Endothelial cell of umbilical vein (primary cell): ENCODE results near the gene LRRC73. TPM values are rescaled to one million over a fixed set of nuclear protein-coding genes. Genes with fewer than 3 reads are reported as not detected.

ENCODE experiments used
- BruUV-seq: library from RNA; stranded (reverse); fragments of 400-500 nt; replicated peaks from 2 replicates; lab custom pipeline; 2021; lab: Mats Ljungman, UMichigan
- CTCF ChIA-PET: fragments of 300-600, 350-600 bp; sonication (Branson Sonifier 250); formaldehyde crosslinking; loops from one replicate; lab custom pipeline; 2021; ENCODE audit warnings: antibody characterized with exemption, inconsistent platforms; lab: Charles Lee
- POLR2A ChIA-PET: fragments of 300-600, 350-600 bp; sonication (Branson Sonifier 250); formaldehyde crosslinking; loops from one replicate; lab custom pipeline; 2021; ENCODE audit warnings: antibody characterized with exemption, inconsistent platforms; lab: Charles Lee
- DNase-seq: peaks from one replicate; pipeline ENCODE4 v3.0.0-alpha.2; 2011; ENCODE audit warnings: low read depth, low spot score
- FAIRE-seq: peaks from 2 replicates; lab custom pipeline; 2011; peaks lifted over from hg19 to GRCh38; lab: Jason Lieb, UNC
- H2AFZ ChIP-seq: 2 replicates; pipeline ENCODE4 v1.6.0; 2012; ENCODE audit warnings: low read depth, low read length, control low read depth, inconsistent platforms
- H3K27ac ChIP-seq: 2 replicates; pipeline ENCODE4 v1.5.1; 2011; ENCODE audit warnings: low read depth, mild to moderate bottlenecking, control low read depth, low read length, moderate library complexity; ENCODE audit not compliant: insufficient read depth
- H3K27me3 ChIP-seq, 2 experiments: 2 replicates each; pipeline versions ENCODE4 v1.6.0 to v1.6.1; 2011; ENCODE audit warnings: low read length in 2 of 2, mixed read lengths in 1 of 2; ENCODE audit not compliant: control insufficient read depth in 2 of 2, insufficient read depth in 2 of 2
- H3K36me3 ChIP-seq, 2 experiments: 2 replicates in 1 of 2; 3 replicates in 1 of 2; pipeline ENCODE4 v1.5.1; 2011; ENCODE audit warnings: low read length in 2 of 2, mild to moderate bottlenecking in 1 of 2, moderate library complexity in 1 of 2; ENCODE audit not compliant: control insufficient read depth in 2 of 2, insufficient read depth in 2 of 2; ENCODE audit errors: extremely low read depth in 1 of 2
- H3K4me1 ChIP-seq: 3 replicates; pipeline ENCODE4 v1.5.1; 2011; ENCODE audit warnings: mild to moderate bottlenecking, low read length; ENCODE audit not compliant: control insufficient read depth, insufficient read depth; ENCODE audit errors: extremely low read depth
- H3K4me2 ChIP-seq: 2 replicates; pipeline ENCODE4 v1.6.1; 2011; ENCODE audit warnings: low read length, control low read depth, mixed read lengths; ENCODE audit not compliant: insufficient read depth
- H3K4me3 ChIP-seq, 3 experiments: fragments of 200-600 bp in 1 of 3; sonication (generic), shearing (Covaris generic) in 1 of 3; replicated peaks in 1 of 3; 2 replicates each; pipeline ENCODE4 v1.5.1; 2011 to 2016; ENCODE audit warnings: control low read depth in 3 of 3, low read length in 3 of 3, mild to moderate bottlenecking in 2 of 3, inconsistent platforms in 1 of 3, low read depth in 1 of 3, moderate library complexity in 1 of 3; ENCODE audit not compliant: insufficient read depth in 1 of 3
- H3K79me2 ChIP-seq: 2 replicates; pipeline ENCODE4 v1.6.0; 2012; ENCODE audit warnings: low read length, inconsistent platforms; ENCODE audit not compliant: control insufficient read depth, insufficient read depth
- H3K9ac ChIP-seq: replicated peaks from 2 replicates; pipeline ENCODE3; 2011; ENCODE audit warnings: low read length, control low read depth; ENCODE audit not compliant: insufficient read depth; ENCODE audit errors: extremely low read depth
- H3K9me1 ChIP-seq: replicated peaks from 3 replicates; pipeline ENCODE4 v1.6.0; 2011; ENCODE audit warnings: mild to moderate bottlenecking, low read length; ENCODE audit not compliant: control insufficient read depth, insufficient read depth; ENCODE audit errors: extremely low read depth
- H3K9me3 ChIP-seq: replicated peaks from 2 replicates; pipeline ENCODE4 v1.5.1; 2012; ENCODE audit warnings: low read length, inconsistent platforms; ENCODE audit not compliant: control insufficient read depth, insufficient read depth
- H4K20me1 ChIP-seq: replicated peaks from 2 replicates; pipeline ENCODE3; 2011; ENCODE audit warnings: mild to moderate bottlenecking, low read length; ENCODE audit not compliant: control insufficient read depth, insufficient read depth; ENCODE audit errors: extremely low read depth
- EZH2 ChIP-seq: IDR thresholded peaks from 2 replicates; pipeline ENCODE4 v1.6.1; 2012; ENCODE audit warnings: borderline replicate concordance, low read depth, mild to moderate bottlenecking, moderate library complexity, low read length, inconsistent platforms; ENCODE audit not compliant: severe bottlenecking
- GATA2 ChIP-seq: IDR thresholded peaks from 2 replicates; pipeline ENCODE4 v1.7.0; 2011; ENCODE audit warnings: low read depth, mild to moderate bottlenecking, moderate library complexity, mixed read lengths, low read length; ENCODE audit not compliant: insufficient read length, insufficient read depth
- MYC ChIP-seq: IDR thresholded peaks from one replicate; pipeline ENCODE4 v1.6.1; 2011; ENCODE audit warnings: mild to moderate bottlenecking, low read depth, low read length
- POLR2A ChIP-seq: IDR thresholded peaks from 2 replicates; pipeline ENCODE4 v1.6.1; 2012; ENCODE audit warnings: low read depth, mild to moderate bottlenecking, control low read depth, low read length
- dilution Hi-C: fragments of 300-500 bp; cut with MboI; formaldehyde crosslinking; loops from one replicate; pipeline ENCODE4 v1.15.0; 2019; ENCODE audit warnings: low sequenced_read_pairs; ENCODE audit not compliant: extremely low pct_ligation_motif_present
- intact Hi-C: fragments of 100-400 bp; cut with micrococcal nuclease; formaldehyde crosslinking; loops from one replicate; pipeline ENCODE4 v1.10.0; 2022
- polyA plus RNA-seq, 4 experiments: library from polyadenylated mRNA; depleted of rRNA in 3 of 4; stranded (reverse) in 3 of 4; unstranded in 1 of 4; fragments of >200 nt; gene quantifications; 2 replicates each; pipeline versions ENCODE4 v1.2.1 to v1.2.3, GENCODE V29; 2011 to 2012; ENCODE audit warnings: missing spikeins in 1 of 4
- total RNA-seq: library from RNA; stranded (reverse); gene quantifications from 2 replicates; pipeline ENCODE4 v1.2.3, GENCODE V29; 2021

LRRC73 gene
- total and polyA plus RNA-seq, 2 donors (not counting 3 experiments of a cell fraction or from before 2014, with no cell fraction given), result 0.11 to 0.58 TPM

GRCh38 chr6:43511824-43512415 lies 1.8 kb upstream of the LRRC73 start:
- peaks cover 3 to 32% of the 10 kb centered on the region in 2 experiments for H3K36me3 ChIP-seq
- TF ChIP-seq POLR2A (no peak), GATA2 (no peak)
- ChIA-PET CTCF (no interaction called here), POLR2A (no interaction called here)
- no peak overlapping the region for H3K4me2 ChIP-seq
- peaks cover 18% of the 10 kb centered on the region for H3K79me2 ChIP-seq
- H3K27me3 ChIP-seq, result no peaks in the 10 kb centered on the region
- H2AFZ ChIP-seq, result no peak overlapping the region
- intact Hi-C loops (no loop called here), dilution Hi-C loops (no loop called here)
- H3K9me1 ChIP-seq, result no peaks in the 10 kb centered on the region
- FAIRE-seq (no peak), DNase-seq (no peak)
- no peaks in the 10 kb centered on the region for H3K9me3 ChIP-seq
- H3K27ac ChIP-seq, result no peak overlapping the region
- no peaks in the 10 kb centered on the region for H4K20me1 ChIP-seq
- no peak overlapping the region for H3K9ac ChIP-seq
- H3K4me1 ChIP-seq, result peaks cover 16% of the 10 kb centered on the region
- TSS peak; percentile 9 for BruUV-seq
- no peak overlapping the region for H3K4me3 ChIP-seq

GRCh38 chr6:43510827-43511163 lies 649 bp upstream of the LRRC73 start:
- H3K36me3 ChIP-seq, result peaks cover 3 to 32% of the 10 kb centered on the region in 2 experiments
- no peak overlapping the region for H2AFZ ChIP-seq
- peaks cover 14% of the 10 kb centered on the region for H3K4me1 ChIP-seq
- no peak overlapping the region for H3K27ac ChIP-seq
- peak overlapping the region; percentile 32 for H3K4me2 ChIP-seq
- CTCF ChIA-PET, result interaction anchor here (1.3 to 19.0 kb wide), 6 partner anchors 11 to 282 kb away, joined by 4 to 289 read pairs (median 8); partner anchors contain the start of genes DLK2, DNPH1 and ZNF318
- no peak overlapping the region for H3K9ac ChIP-seq
- no peak for DNase-seq
- POLR2A ChIA-PET, result no interaction called here
- no peak overlapping the region for H3K4me3 ChIP-seq
- intact Hi-C loops (no loop called here), dilution Hi-C loops (no loop called here)
- H3K79me2 ChIP-seq, result peaks cover 11% of the 10 kb centered on the region
- no peaks in the 10 kb centered on the region for H3K9me3 ChIP-seq
- FAIRE-seq, result no peak
- H3K9me1 ChIP-seq, result no peaks in the 10 kb centered on the region
- TF ChIP-seq EZH2, result no peak
- no peak for TF ChIP-seq MYC
- no peaks in the 10 kb centered on the region for H4K20me1 ChIP-seq
- H3K27me3 ChIP-seq, result no peaks in the 10 kb centered on the region
- no TSS peak for BruUV-seq
